GM18511 (cell line): Measurements from ENCODE around the gene HOXA9.

Experiments used
- ATAC-seq: cut with Tn5 transposase; IDR thresholded peaks from one replicate; pipeline ENCODE4 v1.9.1; 2021; ENCODE audit warnings: mild to moderate bottlenecking, moderate library complexity; ENCODE audit not compliant: unreplicated experiment

The HOXA9 gene

DNA sequence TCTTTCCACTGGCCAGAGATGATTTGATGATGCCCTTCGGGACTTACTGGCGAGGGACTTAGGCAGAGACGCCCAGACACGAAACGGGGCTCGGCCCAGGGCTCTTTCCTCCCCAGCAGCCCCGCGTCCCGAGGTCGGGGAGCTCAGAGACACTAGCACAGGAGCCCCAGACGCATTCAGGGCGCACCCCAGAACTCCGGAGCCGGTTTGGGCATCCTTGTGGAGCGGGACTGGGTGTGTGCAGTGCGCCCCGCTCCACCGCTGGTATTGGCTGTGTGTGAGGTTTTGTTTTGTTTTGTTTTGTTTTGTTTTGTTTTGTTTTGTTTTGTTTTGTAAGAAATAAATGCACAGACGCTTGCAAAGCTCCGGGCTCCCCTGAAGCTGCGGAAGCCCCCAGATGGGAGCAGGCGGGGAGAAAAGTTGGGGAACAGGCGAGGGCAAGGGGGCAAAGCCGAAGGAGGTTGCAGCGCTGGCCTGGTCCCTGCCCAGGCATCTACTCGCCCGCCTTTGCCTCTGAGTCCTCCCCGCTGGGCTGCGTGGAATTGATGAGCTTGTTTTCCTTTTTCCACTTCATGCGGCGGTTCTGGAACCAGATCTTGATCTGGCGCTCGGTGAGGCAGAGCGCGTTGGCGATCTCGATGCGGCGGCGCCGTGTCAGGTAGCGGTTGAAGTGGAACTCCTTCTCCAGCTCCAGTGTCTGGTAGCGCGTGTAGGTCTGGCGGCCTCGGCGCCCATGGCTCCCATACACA, 20.0 kb downstream of the HOXA9 start:
- no peak for ATAC-seq

DNA sequence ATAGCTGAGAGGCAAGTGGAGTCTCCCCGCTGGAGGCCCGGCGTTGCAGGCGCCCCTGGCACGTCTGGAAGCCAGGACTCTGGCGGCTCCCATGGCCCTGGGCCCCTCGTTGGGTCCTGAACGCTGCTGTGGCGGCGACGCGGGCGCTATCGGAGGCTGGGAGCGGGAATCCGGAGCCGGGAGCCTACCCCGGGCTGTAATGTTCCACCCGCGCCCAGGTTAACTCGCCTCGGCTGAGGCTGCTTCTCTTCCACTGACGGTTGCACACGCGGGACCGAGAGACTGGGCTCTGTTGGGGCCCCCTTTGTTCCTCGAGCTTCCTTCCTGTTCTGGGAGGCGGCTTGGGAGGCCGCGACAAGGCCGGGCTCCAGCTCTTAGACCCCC, 20.6 kb downstream of the HOXA9 start:
- ATAC-seq, result no peak

DNA sequence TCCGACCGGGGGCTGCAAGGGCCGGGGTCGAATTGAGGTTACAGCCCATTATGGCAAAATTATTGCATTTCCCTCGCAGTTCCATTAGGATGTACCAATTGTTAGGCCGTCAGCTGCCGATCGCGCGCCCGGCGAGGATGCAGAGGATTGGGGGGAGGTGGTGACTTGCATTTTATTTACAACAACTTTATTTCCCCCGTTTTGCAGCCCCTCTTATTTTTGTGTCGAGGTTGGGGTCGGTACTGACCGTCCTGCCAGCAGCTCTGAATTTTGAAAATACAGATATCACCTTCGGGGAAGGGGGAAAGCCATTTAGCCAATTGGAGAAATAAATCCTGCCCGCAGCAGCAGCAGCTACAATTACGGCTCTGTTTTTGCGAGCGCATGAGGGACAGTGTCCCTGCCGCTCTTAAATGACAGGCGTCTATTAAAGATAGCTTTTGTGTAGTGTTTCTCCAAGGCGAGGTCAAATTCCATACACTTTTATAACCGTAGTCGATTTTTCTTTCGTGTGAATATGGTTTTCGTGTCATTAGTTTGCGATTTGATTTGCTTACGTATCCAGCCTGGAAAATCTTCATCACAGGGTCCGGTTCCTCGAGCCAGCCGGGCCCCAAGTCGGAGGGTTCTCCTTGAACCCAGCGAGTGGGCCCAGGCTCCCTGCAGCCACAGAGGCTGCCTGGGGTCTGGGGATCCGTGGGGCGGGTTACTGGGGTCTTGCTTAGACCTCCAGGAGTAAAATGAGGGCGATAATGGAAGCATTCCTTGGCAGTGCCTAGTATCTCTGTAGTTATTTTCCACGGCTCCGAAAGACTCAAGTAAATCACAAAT, 21.2 kb downstream of the HOXA9 start:
- no peak for ATAC-seq

DNA sequence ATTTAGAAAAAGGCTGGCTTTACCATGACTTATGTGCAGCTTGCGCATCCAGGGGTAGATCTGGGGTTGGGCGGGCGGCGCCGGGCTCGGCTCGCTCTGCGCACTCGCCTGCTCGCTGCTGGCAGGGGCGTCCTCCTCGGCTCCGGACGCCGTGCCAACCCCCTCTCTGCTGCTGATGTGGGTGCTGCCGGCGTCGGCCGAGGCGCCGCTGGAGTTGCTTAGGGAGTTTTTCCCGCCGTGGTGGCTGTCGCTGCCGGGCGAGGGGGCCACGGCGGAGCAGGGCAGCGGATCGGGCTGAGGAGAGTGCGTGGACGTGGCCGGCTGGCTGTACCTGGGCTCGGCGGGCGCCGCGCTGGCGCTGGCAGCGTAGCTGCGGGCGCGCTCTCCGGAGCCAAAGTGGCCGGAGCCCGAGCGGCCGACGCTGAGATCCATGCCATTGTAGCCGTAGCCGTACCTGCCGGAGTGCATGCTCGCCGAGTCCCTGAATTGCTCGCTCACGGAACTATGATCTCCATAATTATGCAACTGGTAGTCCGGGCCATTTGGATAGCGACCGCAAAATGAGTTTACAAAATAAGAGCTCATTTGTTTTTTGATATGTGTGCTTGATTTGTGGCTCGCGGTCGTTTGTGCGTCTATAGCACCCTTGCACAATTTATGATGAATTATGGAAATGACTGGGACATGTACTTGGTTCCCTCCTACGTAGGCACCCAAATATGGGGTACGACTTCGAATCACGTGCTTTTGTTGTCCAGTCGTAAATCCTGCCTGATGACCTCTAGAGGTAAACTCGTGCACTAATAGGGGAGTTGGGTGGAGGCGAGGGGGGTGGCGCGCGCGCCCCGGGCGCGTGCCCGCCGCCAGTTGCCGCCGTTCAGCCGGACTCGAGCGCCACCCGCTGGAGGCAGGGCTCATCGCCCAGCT, 22.1 kb downstream of the HOXA9 start, which contains the start of gene HOXA5:
Gene HOXA5 (minus strand): TSS at position 659 of the 927 bp plus-strand sequence. CDS start 74 bp downstream, at position 585.
- peak; percentile 71 for ATAC-seq

DNA sequence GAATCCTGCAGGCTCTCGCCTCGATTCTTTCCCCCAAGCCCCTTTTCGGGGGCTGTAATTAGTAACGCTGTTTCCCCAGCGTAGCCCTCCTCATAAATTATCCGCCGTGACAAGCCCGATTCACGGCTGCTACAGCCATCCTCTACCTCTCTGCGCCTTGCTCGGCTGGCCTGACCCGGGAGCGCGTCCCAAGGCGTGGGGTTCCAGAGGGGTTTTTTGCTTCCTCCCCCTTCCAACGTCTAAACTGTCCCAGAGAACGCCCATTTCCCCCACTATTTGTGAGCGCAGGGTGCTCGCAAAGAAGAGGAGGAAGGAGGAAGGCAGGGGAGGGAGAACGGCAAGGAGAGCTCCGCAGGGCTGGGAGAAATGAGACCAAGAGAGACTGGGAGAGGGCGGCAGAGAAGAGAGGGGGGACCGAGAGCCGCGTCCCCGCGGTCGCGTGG, 22.7 kb downstream of the HOXA9 start:
- no peak for ATAC-seq

DNA sequence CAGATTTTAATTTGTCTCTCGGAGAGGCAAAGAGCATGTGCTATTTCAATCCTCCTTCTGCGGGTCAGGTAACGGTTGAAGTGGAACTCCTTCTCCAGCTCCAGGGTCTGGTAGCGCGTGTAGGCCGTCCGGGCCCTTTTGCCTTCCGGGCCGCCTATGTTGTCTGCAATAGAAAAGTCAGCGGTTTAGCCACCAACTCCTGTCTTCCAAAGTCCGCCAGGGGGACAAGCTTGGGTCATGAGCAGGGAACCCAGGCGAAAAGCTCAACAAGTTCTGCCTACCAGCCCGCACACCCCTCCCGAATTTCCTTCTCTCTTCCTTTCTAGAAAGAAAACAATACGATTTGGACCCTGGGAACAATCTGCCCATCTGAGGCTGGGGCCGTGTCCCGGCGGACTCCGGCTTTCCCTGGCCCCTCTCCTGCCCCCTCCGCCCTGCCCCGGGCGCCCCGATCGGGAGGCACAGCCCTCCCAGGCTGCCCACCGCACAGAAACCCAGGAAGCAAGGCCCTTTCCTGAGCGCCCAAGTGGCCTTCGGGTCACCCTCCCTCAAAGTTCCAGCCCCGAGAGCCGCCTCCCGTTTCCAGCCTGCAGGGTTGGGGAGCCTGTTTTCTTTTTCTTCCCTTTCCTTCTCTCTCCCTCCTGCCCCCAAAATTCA, 23.3 kb downstream of the HOXA9 start:
- no peak for ATAC-seq

DNA sequence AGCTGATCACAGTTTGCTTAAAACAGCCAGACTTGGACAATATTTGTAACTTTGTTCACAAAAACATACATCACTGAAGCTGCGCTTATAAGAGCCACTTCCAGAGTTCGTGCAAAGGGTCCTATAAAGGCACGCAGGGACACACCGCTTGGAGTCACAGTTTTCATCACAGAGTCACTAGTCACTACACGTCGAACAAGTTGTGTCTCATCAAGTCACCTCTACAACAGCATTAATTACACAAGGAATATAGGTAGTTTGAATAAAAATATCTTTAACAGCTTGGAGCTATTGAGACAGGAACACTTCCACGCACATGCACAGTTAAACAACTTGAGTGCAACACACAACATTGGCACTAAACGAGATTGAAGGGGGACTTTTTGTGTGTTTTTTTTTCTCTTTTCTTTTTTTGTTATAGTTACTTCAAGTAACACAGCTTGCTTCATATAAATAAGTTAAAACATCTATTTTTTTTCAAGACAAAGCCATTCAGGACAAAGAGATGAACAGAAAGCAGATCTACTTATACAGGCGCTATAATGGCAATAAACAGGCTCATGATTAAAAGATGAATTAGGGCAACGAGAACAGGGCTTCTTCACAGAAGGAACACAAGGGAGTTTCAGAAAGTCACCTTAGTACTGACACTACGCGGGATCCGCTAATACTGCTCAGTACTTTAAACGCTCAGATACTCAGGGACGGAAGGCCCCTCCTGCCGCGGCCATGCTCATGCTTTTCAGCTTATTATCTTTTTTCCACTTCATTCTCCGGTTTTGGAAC, 24.0 kb downstream of the HOXA9 start:
- no peak for ATAC-seq

DNA sequence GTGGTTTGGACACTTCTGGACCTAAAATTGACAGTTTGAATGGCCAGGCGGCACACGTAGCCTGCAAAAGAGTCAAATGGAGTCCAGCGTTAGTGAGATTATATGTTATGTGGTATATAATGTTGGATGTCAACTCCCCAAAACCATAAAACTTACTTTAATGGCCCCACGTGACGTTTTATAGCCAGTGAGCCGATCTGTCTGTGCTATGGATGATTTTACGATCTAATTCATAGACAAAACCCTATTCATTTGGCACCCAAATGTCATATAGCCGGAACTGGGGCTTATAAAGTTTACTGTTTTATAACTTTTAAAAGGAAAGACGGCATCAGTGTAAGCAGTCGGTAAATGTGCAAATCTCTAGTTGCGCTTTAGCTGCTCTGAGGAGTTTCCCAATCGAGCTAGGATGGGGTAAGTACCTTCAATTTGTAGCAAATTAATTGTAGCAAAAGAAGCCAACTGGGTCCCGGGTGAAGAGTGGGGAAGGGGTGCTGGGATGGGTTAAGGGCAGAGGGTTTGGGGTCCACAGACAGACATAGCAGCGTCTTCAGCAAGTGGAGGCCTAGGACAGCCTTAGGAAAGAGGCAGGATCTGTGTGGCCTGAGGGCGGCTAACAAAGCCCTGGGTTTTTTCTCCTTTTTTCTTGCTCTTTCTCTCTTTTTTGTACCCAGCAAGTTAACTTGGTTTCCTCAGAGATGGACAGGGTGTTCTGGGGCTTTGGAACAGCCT, 25.0 kb downstream of the HOXA9 start:
- ATAC-seq, result no peak

DNA sequence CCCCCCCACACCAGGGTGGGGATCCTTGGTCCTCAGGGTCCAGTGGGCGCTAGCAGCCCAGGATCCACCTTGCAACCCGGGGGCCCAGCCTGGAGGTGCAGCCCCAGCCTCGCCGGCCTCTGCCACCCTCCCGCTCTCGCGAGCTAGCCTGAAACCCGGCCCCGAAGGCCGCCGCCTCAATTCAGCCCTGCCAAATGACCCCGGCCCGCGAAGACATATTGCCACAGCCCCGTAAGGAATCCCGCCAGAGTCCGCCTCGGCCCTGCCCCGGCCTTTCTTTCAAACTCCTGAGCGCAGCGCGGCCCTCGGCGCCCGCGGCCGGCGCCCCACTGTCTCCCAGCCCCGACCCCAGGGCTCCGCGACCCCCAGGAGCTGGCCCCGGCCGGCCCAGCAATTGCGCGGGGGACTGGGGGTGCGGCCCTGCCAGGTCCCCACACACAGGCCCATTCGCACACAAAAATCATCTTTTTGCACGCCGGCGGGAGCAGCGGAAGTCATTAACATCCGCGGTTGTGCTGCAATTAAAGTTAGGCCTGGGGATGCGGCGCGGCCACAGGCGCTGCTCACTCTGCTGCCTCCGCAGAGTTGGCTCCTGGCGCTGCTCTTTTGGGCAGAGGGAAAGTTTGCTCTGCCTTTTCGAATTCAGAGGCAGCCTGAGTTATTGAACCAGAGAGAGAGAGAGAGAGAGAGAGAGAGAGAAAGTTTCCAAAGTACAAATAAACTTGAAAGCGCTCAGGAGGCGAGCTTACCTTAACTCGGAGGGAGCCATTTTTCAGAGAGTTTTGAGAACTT, 25.8 kb downstream of the HOXA9 start:
- ATAC-seq, result no peak

DNA sequence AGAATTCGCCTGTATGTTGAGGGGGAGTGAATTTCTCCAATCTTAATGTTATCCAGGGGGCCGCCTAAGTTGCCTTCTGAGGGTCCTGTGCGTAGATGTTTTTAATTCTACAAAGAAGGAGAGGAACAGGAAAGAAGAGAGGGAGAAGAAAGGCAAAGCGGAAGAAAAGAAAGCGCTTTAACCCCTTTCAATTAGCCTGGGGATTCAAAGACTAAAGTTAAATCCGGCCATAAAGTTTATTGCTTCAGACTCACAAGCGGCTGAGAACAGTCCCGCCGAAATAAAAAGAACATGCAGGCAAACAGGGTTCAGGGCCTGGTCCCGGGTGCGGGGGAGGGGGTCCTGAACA, 26.4 kb downstream of the HOXA9 start:
- ATAC-seq, result no peak

DNA sequence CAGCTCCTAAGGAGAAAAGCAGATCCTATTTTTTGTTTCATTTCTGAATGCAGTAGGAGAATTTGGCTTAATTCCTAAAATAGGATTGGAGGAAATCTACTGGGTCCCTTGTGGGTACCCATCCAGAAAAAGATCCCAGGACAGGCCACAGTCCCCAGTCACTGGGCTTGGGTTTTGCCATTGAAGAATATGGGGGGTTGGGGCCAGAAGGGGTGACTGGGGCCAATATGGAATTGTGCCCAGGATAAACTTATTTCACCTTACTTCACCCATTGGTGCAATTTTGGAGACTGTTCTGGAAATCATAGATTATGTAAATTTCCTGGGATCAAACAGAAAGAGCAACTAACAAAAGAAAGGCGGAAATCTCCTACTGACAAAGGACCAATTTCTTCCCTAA, 26.9 kb downstream of the HOXA9 start:
- no peak for ATAC-seq

DNA sequence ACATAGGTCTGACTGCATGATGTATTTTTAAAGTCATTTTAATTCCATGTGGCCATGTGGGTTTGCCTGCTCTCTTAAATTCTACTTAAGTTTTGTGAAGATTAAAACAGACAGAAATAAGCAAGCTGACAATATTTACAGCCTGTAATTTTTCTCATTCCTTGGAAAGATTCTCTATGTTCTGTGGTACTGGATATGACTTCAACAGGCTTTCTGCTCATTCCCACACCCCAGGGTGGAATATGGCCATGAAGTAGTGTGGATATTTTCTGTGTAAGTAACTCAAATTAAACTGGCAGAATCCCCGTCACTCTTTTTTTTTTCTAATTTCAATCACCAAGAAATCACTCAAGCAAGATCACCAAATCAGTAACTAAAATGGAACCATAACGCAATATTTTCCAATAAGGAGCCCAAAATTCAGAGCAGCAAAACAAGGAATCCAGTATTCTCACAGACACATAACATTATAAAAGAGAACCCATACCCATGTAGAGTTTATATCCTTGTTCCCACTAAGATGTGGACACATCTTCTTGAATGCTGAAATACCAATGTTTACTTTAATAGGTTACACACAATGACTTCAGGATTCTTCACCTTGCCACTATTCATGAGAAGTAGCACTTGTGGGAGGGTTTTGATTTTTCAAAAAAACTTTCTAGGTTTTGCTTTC, 27.6 kb downstream of the HOXA9 start:
- ATAC-seq, result no peak

DNA sequence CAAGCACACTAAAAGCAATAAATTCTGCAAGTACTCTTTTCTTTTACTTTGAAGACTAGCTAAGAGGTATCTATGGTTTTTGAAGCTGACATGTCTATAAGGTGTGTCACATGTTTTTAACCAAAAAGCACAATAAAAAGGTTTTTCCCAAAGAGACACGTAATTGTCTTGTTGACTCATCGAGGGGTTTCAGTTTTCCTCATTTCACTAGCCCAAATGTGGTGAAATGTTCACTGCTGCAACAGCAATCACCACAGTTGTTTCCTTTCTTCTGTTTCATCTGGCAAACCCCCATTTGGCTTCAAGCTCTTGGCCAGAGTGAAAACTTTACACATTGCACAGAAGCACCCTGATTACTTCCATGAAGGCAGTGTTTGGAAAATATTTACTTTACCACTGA, 30.9 kb downstream of the HOXA9 start:
- ATAC-seq, result no peak

DNA sequence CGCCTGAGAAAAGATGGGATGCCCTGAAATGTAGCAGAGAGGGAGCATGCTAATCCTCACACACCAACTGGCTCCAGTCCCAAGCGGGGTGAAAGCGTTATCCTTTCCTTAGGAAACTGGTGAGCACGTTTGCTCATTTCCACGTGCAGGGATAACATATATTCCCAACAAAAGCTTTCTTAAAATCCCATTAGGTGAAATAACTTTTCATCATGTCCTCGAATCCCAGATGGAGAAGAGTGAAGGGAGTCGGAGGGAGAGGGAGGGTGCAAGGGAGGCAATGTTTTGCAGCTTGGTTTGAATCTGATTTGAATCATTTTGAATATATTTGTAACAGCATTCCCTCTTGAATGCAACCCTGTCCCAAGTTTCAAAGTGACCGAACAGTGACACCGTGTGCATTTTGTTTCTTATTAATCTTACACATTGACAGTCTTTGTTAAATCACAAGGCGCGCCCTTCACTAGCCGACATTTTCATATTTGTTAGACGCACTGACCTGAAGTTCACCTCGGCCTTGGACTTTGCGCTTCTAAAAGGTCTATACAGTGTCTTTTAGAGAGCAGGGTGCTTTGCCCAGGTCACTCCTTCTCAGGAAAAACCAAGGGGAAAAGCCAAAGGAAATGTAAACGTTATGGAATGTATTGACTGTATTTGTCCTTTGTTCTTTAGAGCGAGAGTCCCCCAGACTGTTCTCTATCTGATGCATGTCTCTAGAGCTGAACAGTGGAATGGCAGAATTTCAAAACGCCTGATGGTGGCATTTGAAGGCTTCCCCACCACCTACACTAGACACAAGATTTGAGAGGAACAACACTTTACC, 31.7 kb downstream of the HOXA9 start:
- ATAC-seq, result no peak

DNA sequence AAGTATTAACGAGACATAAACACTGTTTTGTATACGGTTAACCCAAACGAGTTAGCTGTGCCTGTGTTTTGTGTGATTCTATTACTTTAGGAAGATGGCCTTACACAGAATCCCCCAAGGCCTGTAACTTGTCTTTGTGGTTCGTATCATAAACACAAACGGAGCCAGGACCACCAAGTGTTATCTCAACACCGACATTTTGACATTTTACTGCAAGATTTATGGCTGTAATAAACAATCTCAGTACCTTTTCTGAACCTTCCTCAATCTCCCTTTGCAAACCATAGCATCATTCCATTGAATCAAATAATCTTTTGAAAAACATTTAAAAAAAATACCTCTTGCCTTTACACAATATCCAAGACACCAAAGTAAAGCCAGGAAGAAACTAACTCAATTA, 32.4 kb downstream of the HOXA9 start:
- no peak for ATAC-seq

DNA sequence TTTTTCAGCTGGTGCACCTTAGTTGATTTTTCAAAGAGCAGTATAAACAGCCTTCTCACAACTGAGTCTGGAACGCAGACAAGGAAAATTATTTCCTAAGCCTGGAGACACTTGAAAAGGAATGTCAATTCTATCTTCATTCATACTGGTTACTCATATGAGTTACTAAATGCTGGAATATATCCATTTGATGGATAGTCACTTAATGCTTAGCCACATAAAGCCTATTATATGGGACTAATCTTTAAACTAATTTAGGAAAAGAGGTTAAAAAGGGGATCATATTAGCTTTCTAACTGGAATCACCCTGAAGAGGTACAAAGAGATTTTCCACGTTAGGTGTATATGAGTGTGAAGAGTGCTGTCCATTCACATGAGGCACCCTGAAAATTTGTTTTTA, 33.1 kb downstream of the HOXA9 start:
- ATAC-seq, result no peak

DNA sequence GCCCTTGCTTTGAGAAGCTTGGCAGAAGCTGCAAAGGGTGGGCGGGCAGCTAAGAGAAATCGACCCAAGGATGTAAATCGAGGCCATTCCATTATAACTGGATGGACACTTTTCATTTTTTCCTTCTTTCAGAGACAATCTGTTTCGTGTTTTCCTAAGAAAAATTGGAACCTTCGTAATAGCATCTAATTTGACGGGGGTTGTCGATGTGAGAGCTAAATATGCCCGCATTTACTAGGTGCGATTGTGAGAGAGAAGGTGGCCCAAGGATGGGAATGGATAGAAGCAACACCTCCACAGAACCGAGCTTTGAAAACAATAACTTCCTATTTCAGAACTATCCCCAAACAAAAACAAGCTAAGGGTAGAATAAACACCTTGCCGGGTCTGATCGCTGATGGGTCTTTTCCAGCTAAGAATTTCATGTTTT, 33.9 kb downstream of the HOXA9 start:
- no peak for ATAC-seq
